ENCODE results near the gene SERBP1. TPM values are rescaled to one million over a fixed set of nuclear protein-coding genes. Genes with fewer than 3 reads are reported as not detected.

Gene SERBP1
- total and polyA plus RNA-seq, 7 experiments from 2014 or later = 108 to 282 (median 151) TPM

DNA sequence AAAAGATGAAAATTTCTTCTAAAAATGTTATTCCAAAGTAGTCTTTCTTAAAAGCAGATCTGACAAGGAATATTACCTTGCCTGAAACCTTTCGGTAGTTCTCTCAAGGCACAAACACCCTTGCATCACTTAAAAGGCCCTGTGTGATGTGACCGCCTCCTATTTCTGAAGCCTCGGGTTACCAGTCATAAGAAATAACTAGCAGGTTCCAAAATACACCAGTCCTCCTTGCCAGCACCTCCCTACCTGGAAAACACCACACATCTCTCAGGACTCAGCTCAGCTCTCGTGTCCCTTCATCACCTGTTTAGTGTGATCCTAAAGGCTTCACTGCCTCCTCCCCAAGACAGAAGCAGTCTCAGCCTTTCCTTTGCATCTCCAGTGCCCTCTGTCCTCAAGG lies 35.7 kb downstream of the SERBP1 start:
- CTCF ChIA-PET = no interaction called here
- no peak for ATAC-seq
- Mint-ChIP-seq H3K27ac (no peak overlapping the region), H3K9me3 (no peaks in the 10 kb centered on the region), H3K36me3 (peaks cover 0 to 60% (median 24%) of the 10 kb centered on the region in 5 donors), H3K4me3 (no peak overlapping the region), H3K4me1 (peaks cover 0 to 14% (median 0%) of the 10 kb centered on the region in 7 donors), H3K27me3 (no peaks in the 10 kb centered on the region)
- H3K4me3 ChIP-seq (ENCODE audit: low read length) = no peak overlapping the region
- no peak overlapping the region for H3K27ac ChIP-seq (ENCODE audit: low read depth, low read length)
- POLR2A ChIA-PET = no interaction called here
- no peaks in the 10 kb centered on the region for H3K36me3 ChIP-seq (ENCODE audit: control insufficient read depth in 2 of 3, insufficient read depth in 3 of 3, low read length in 3 of 3)
- intact Hi-C loops (cut with micrococcal nuclease) = no loop called here
- no peaks in the 10 kb centered on the region for H3K27me3 ChIP-seq (ENCODE audit: control insufficient read depth in 2 of 2, insufficient read depth in 2 of 2, low read length in 2 of 2)
- DNase-seq = no peak
- no peaks in the 10 kb centered on the region for H3K4me1 ChIP-seq (ENCODE audit: control insufficient read depth in 2 of 2, insufficient read depth in 2 of 2, low read length in 2 of 2)
- H3K9me3 ChIP-seq (ENCODE audit: control insufficient read depth in 2 of 3, low read length in 3 of 3) = no peaks in the 10 kb centered on the region

DNA sequence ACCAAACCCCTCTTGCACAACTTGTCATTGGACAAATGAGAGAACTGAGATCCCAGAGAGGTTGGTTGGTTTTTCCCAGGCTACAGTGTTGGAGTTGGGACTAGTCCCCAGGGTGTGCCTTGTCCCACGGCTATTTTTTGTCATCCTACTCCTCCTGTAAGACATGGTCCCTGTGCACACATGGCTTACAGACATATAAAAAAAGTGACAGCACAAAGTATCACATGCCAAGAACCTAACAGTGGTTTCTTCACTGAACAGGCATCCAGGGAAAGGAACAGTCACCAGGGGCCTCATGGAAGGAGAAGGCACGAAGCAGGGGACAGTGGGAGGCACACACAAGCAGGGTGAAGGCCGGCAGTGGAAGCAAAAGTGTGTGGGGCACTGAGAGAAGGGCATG lies 36.5 kb downstream of the SERBP1 start:
- H3K4me3 Mint-ChIP-seq = no peak overlapping the region
- H3K36me3 Mint-ChIP-seq = peaks cover 0 to 56% (median 28%) of the 10 kb centered on the region in 5 donors
- no peaks in the 10 kb centered on the region for H3K36me3 ChIP-seq (ENCODE audit: control insufficient read depth in 2 of 3, insufficient read depth in 3 of 3, low read length in 3 of 3)
- no peak overlapping the region for H3K4me3 ChIP-seq (ENCODE audit: low read length)
- no peak for ATAC-seq
- H3K9me3 Mint-ChIP-seq = no peaks in the 10 kb centered on the region
- intact Hi-C loops (cut with micrococcal nuclease) = no loop called here
- H3K4me1 ChIP-seq (ENCODE audit: control insufficient read depth in 2 of 2, insufficient read depth in 2 of 2, low read length in 2 of 2) = no peaks in the 10 kb centered on the region
- peak overlapping the region in 1 of 9 donors; percentile 20 for H3K27ac Mint-ChIP-seq
- CTCF ChIA-PET = no interaction called here
- no peaks in the 10 kb centered on the region for H3K27me3 Mint-ChIP-seq
- no peak for DNase-seq
- no peaks in the 10 kb centered on the region for H3K9me3 ChIP-seq (ENCODE audit: control insufficient read depth in 2 of 3, low read length in 3 of 3)
- H3K4me1 Mint-ChIP-seq = peaks cover 0 to 9% (median 0%) of the 10 kb centered on the region in 7 donors
- no peak overlapping the region for H3K27ac ChIP-seq (ENCODE audit: low read depth, low read length)
- no peaks in the 10 kb centered on the region for H3K27me3 ChIP-seq (ENCODE audit: control insufficient read depth in 2 of 2, insufficient read depth in 2 of 2, low read length in 2 of 2)
- POLR2A ChIA-PET = no interaction called here

DNA sequence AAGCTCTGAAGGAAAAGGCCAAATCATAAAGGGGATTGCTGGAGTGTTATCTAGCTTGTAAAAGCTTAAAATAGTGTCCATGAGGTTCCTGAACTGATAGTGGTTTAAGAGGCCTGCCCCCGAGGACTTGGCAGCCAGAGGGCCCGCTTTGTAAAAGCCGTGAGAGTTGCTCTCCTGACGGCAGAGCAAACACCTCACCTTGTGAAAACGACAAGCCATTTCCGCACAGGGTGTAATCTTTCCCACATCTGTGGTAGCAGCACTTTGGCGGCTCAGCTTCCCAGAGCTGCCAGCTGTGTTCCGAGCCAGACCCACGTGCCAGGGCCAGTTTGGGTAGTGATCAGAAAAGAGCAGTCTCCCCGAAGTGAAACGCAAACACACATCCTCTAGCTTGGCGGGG lies 37.0 kb downstream of the SERBP1 start:
- ChIA-PET CTCF (no interaction called here), POLR2A (no interaction called here)
- no peak overlapping the region for H3K27ac ChIP-seq (ENCODE audit: low read depth, low read length)
- Mint-ChIP-seq H3K4me1 (peaks cover 0 to 9% (median 0%) of the 10 kb centered on the region in 7 donors), H3K9me3 (no peaks in the 10 kb centered on the region), H3K36me3 (peaks cover 0 to 54% (median 28%) of the 10 kb centered on the region in 5 donors), H3K27me3 (no peaks in the 10 kb centered on the region), H3K27ac (peak overlapping the region in 2 of 9 donors; percentile 9 to 72), H3K4me3 (peak overlapping the region in 1 of 10 donors; percentile 15)
- DNase-seq (peak in 1 of 9 donors; percentile 4), ATAC-seq (peak; percentile 14)
- H3K4me1 ChIP-seq (ENCODE audit: control insufficient read depth in 2 of 2, insufficient read depth in 2 of 2, low read length in 2 of 2) = no peaks in the 10 kb centered on the region
- no peaks in the 10 kb centered on the region for H3K9me3 ChIP-seq (ENCODE audit: control insufficient read depth in 2 of 3, low read length in 3 of 3)
- intact Hi-C loops (cut with micrococcal nuclease) = no loop called here
- no peaks in the 10 kb centered on the region for H3K27me3 ChIP-seq (ENCODE audit: control insufficient read depth in 2 of 2, insufficient read depth in 2 of 2, low read length in 2 of 2)
- H3K4me3 ChIP-seq (ENCODE audit: low read length) = no peak overlapping the region
- no peaks in the 10 kb centered on the region for H3K36me3 ChIP-seq (ENCODE audit: control insufficient read depth in 2 of 3, insufficient read depth in 3 of 3, low read length in 3 of 3)

DNA sequence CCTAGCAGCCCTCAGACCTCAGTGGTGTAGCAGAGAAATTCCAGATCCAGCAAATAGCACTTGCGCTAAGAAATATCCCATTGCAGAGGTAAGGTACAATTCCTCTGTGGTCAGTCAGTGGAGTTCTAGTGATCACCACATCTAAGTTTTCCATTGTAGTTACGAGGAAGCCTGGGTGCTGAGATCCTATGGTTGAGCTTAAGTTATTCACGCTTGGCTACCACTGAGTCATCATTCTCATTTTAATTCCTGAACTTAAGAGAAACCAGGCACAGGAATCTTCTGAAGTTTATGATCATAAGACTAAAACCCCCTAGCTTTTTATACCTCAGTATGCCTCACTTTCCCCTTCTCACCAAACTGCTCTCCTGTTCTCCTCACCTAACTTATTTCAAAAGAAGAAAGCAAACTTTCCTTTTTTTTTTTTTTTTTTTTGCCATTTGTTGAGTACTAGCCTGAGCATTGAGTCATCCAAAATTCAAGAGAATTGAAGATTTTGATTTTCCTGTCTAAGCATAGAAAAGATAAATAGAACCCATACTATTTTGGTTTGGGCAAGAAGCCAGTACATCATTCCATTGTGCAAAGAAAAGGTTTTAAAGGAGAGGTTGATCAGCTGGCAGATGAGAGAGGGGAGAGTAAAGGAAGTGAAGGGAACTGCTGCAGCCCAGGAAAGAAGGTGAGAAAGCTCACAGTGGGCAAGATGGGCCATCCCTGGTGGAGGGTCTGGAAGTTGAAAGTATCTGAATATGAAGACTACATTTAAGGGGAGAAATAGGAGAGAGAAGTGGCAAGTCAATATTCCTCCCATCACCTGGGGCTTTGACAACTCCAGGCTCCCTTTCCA lies 39.9 kb downstream of the SERBP1 start:
- ChIA-PET CTCF (no interaction called here), POLR2A (interaction anchor here (0.6 kb wide), 1 partner anchor 46 kb away, joined by 3 read pairs; no protein-coding TSS in a partner anchor)
- Mint-ChIP-seq H3K36me3 (peaks cover 4 to 46% (median 19%) of the 10 kb centered on the region in 5 donors), H3K9me3 (peaks cover 0 to 10% (median 0%) of the 10 kb centered on the region in 11 donors), H3K27me3 (no peaks in the 10 kb centered on the region), H3K27ac (peak overlapping the region in 2 of 9 donors; percentile 4 to 55), H3K4me3 (no peak overlapping the region), H3K4me1 (peaks cover 0 to 9% (median 0%) of the 10 kb centered on the region in 7 donors)
- DNase-seq (no peak), ATAC-seq (no peak)
- intact Hi-C loops (cut with micrococcal nuclease) = no loop called here
- H3K4me3 ChIP-seq (ENCODE audit: low read length) = no peak overlapping the region
- no peak overlapping the region for H3K27ac ChIP-seq (ENCODE audit: low read depth, low read length)
- no peaks in the 10 kb centered on the region for H3K27me3 ChIP-seq (ENCODE audit: control insufficient read depth in 2 of 2, insufficient read depth in 2 of 2, low read length in 2 of 2)
- no peaks in the 10 kb centered on the region for H3K9me3 ChIP-seq (ENCODE audit: control insufficient read depth in 2 of 3, low read length in 3 of 3)
- H3K36me3 ChIP-seq (ENCODE audit: control insufficient read depth in 2 of 3, insufficient read depth in 3 of 3, low read length in 3 of 3) = no peaks in the 10 kb centered on the region
- H3K4me1 ChIP-seq (ENCODE audit: control insufficient read depth in 2 of 2, insufficient read depth in 2 of 2, low read length in 2 of 2) = no peaks in the 10 kb centered on the region

DNA sequence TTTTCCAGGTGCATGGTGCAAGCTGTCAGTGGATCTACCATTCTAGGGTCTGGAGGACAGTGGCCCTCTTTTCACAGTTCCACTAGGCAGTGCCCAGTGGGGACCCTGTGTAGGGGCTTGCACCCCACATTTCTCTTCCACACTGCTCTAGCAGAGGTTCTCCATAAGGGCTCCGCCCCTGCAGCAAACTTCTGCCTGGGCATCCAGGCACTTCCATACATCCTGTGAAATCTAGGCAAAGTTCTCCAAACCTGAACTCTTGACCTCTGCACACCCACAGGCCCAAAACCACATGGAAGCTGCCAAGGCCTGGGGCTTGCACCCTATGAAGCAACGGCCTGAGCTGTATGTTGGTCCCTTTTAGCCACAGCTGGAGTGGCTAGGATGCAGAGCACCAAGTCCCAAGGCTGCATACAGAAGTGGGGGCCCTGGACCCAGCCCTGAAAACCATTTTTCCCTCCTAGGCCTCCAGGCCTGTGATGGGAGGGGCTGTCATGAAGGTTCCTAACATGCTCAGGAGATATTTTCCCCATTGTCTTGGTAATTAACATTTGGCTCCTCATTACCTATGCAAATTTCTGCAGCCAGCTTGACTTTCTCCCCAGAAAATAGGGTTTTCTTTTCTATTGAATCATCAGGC lies 46.1 kb downstream of the SERBP1 start:
- intact Hi-C loops (cut with micrococcal nuclease) = no loop called here
- Histone ChIP-seq H3K27me3 (ENCODE audit: control insufficient read depth in 2 of 2, insufficient read depth in 2 of 2, low read length in 2 of 2) (no peaks in the 10 kb centered on the region), H3K4me3 (ENCODE audit: low read length) (no peak overlapping the region), H3K27ac (ENCODE audit: low read depth, low read length) (no peak overlapping the region), H3K4me1 (ENCODE audit: control insufficient read depth in 2 of 2, insufficient read depth in 2 of 2, low read length in 2 of 2) (no peaks in the 10 kb centered on the region), H3K9me3 (ENCODE audit: control insufficient read depth in 2 of 3, low read length in 3 of 3) (peaks cover 0 to 15% (median 0%) of the 10 kb centered on the region in 3 experiments), H3K36me3 (ENCODE audit: control insufficient read depth in 2 of 3, insufficient read depth in 3 of 3, low read length in 3 of 3) (no peaks in the 10 kb centered on the region)
- H3K27ac Mint-ChIP-seq = no peak overlapping the region
- no peak overlapping the region for H3K4me3 Mint-ChIP-seq
- ChIA-PET CTCF (no interaction called here), POLR2A (no interaction called here)
- ATAC-seq (no peak), DNase-seq (no peak)
- peaks cover 11 to 37% (median 18%) of the 10 kb centered on the region in 11 donors for H3K9me3 Mint-ChIP-seq
- no peaks in the 10 kb centered on the region for H3K27me3 Mint-ChIP-seq
- H3K4me1 Mint-ChIP-seq = peaks cover 0 to 2% (median 0%) of the 10 kb centered on the region in 7 donors
- peaks cover 17 to 66% (median 38%) of the 10 kb centered on the region in 5 donors for H3K36me3 Mint-ChIP-seq

DNA sequence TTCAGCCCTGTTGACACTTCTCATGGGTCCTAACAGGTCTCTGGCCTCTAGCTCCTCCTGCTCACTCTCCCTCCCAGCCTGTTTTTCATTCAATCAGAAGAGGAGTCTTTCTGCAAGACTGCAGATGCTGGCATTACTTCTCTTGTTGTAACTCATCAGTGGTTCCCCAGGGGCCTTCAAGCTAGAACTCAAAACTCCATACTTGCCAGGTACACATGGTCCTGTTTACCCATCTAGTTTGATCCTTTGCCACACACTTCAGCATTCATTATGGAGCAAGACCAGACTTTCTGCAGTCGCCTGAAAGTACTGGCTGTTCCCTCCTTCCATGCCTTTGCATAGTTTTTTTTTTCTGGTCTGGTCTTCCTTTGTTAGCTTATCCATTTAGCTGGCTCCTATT lies 47.9 kb downstream of the SERBP1 start:
- intact Hi-C loops (cut with micrococcal nuclease) = no loop called here
- H3K27ac ChIP-seq (ENCODE audit: low read depth, low read length) = no peak overlapping the region
- no peaks in the 10 kb centered on the region for H3K4me1 ChIP-seq (ENCODE audit: control insufficient read depth in 2 of 2, insufficient read depth in 2 of 2, low read length in 2 of 2)
- ChIA-PET POLR2A (no interaction called here), CTCF (no interaction called here)
- peaks cover 0 to 8% (median 0%) of the 10 kb centered on the region in 7 donors for H3K4me1 Mint-ChIP-seq
- no peaks in the 10 kb centered on the region for H3K27me3 Mint-ChIP-seq
- no peak overlapping the region for H3K4me3 Mint-ChIP-seq
- peaks cover 0 to 15% (median 0%) of the 10 kb centered on the region in 3 experiments for H3K9me3 ChIP-seq (ENCODE audit: control insufficient read depth in 2 of 3, low read length in 3 of 3)
- peaks cover 17 to 75% (median 36%) of the 10 kb centered on the region in 5 donors for H3K36me3 Mint-ChIP-seq
- peaks cover 11 to 37% (median 18%) of the 10 kb centered on the region in 11 donors for H3K9me3 Mint-ChIP-seq
- no peak overlapping the region for H3K4me3 ChIP-seq (ENCODE audit: low read length)
- no peak for ATAC-seq
- no peaks in the 10 kb centered on the region for H3K36me3 ChIP-seq (ENCODE audit: control insufficient read depth in 2 of 3, insufficient read depth in 3 of 3, low read length in 3 of 3)
- no peak overlapping the region for H3K27ac Mint-ChIP-seq
- no peaks in the 10 kb centered on the region for H3K27me3 ChIP-seq (ENCODE audit: control insufficient read depth in 2 of 2, insufficient read depth in 2 of 2, low read length in 2 of 2)
- no peak for DNase-seq

Measured in naive thymus-derived CD4-positive, alpha-beta T cell (primary cell).